ENCODE measurements around the gene KLK12. TPM values are rescaled to one million over a fixed set of nuclear protein-coding genes. Genes with fewer than 3 reads are reported as not detected.

KLK12 gene
- polyA plus RNA-seq, 1 donor from 2014 or later, result not detected

DNA sequence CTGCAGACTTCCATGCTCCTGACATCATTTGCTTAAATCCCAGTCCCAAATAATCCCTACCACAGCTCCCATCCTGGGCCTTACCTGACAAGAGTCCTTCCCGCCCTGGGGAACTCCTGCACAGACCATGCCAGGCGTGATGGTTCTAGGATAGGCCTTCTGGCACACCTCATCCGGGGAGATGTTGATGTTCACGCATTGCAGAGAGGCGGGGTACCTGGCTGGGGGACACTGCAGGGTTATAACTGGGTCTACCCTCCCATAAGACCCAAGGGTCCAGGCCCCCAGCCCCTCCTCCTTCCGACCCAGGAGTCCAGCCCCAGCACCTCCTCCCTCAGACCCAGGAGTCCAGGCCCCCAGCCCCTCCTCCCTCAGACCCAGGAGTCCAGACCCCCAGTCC is 43.9 kb upstream of the KLK12 start:
- Histone ChIP-seq H3K27ac (ENCODE audit: low read length) (no peak overlapping the region), H3K4me2 (ENCODE audit: low read length) (no peak overlapping the region), H3F3A (ENCODE audit: insufficient read depth, low read length, poor library complexity, severe bottlenecking) (no peaks in the 10 kb centered on the region), H3K9ac (ENCODE audit: low read length) (no peak overlapping the region), H2AFZ (ENCODE audit: low read depth, low read length) (no peak overlapping the region), H3K79me2 (replicated peaks; ENCODE audit: insufficient read depth, low read length) (no peaks in the 10 kb centered on the region), H3K27me3 (ENCODE audit: insufficient read depth, low read depth, low read length) (no peaks in the 10 kb centered on the region), H3K9me2 (ENCODE audit: insufficient read depth, low read length) (no peaks in the 10 kb centered on the region), H3K4me3 (ENCODE audit: low read length) (no peak overlapping the region), H3K9me3 (ENCODE audit: low read length) (peaks cover 7% of the 10 kb centered on the region), H3K36me3 (ENCODE audit: insufficient read depth, low read length) (no peaks in the 10 kb centered on the region), H4K20me1 (ENCODE audit: insufficient read depth) (no peaks in the 10 kb centered on the region)
- no peak for TF ChIP-seq TAF1 (IDR thresholded peaks at IDR 0.05; ENCODE audit: low read depth)
- TF ChIP-seq EP300 (conservative IDR thresholded peaks at IDR 0.05; ENCODE audit: poor library complexity, severe bottlenecking), result no peak
- no peak for TF ChIP-seq MXI1 (conservative IDR thresholded peaks at IDR 0.05; ENCODE audit: poor library complexity, severe bottlenecking)
- no peak for TF ChIP-seq CTCF (IDR thresholded peaks at IDR 0.05; ENCODE audit: poor library complexity, severe bottlenecking)
- TF ChIP-seq REST (IDR thresholded peaks at IDR 0.05; ENCODE audit: borderline replicate concordance), result no peak
- TF ChIP-seq RAD21 (conservative IDR thresholded peaks at IDR 0.05), result no peak
- no peak for TF ChIP-seq POLR2AphosphoS5 (IDR thresholded peaks at IDR 0.05)
- TF ChIP-seq SMC3 (conservative IDR thresholded peaks at IDR 0.05; ENCODE audit: poor library complexity), result no peak
- TF ChIP-seq EZH2 (IDR thresholded peaks at IDR 0.05; ENCODE audit: borderline replicate concordance, insufficient read depth, low read length, poor library complexity, severe bottlenecking), result no peak

DNA sequence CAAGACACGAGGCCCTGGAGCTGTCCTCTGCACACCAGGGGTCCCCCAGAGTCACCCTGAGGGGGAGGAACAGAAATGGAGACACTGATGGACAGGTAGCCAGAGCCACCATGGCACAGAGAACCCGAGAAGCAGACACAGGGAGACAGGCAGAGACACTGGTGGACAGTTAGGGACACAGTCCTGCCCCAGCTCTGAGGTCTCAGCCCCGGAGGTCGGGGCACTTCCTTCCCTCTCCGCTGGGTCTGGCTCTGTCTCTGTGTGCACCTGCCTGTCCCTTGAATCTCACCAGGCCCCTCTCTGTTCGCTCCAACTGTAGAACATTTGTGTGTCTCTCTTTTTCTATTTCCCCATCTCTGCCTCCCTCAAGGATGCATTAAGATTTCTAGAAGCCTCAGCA is 43.3 kb upstream of the KLK12 start:
- Histone ChIP-seq H4K20me1 (ENCODE audit: insufficient read depth) (no peaks in the 10 kb centered on the region), H3K9ac (ENCODE audit: low read length) (no peak overlapping the region), H3F3A (ENCODE audit: insufficient read depth, low read length, poor library complexity, severe bottlenecking) (no peaks in the 10 kb centered on the region), H3K79me2 (replicated peaks; ENCODE audit: insufficient read depth, low read length) (no peaks in the 10 kb centered on the region), H3K9me3 (ENCODE audit: low read length) (peaks cover 7% of the 10 kb centered on the region), H3K27ac (ENCODE audit: low read length) (no peak overlapping the region), H2AFZ (ENCODE audit: low read depth, low read length) (no peak overlapping the region), H3K9me2 (ENCODE audit: insufficient read depth, low read length) (no peaks in the 10 kb centered on the region), H3K4me2 (ENCODE audit: low read length) (no peak overlapping the region), H3K4me3 (ENCODE audit: low read length) (no peak overlapping the region), H3K27me3 (ENCODE audit: insufficient read depth, low read depth, low read length) (no peaks in the 10 kb centered on the region), H3K36me3 (ENCODE audit: insufficient read depth, low read length) (no peaks in the 10 kb centered on the region)
- TF ChIP-seq MXI1 (conservative IDR thresholded peaks at IDR 0.05; ENCODE audit: poor library complexity, severe bottlenecking), result no peak
- TF ChIP-seq CTCF (IDR thresholded peaks at IDR 0.05; ENCODE audit: poor library complexity, severe bottlenecking), result no peak
- TF ChIP-seq EP300 (conservative IDR thresholded peaks at IDR 0.05; ENCODE audit: poor library complexity, severe bottlenecking), result no peak
- no peak for TF ChIP-seq EZH2 (IDR thresholded peaks at IDR 0.05; ENCODE audit: borderline replicate concordance, insufficient read depth, low read length, poor library complexity, severe bottlenecking)
- no peak for TF ChIP-seq POLR2AphosphoS5 (IDR thresholded peaks at IDR 0.05)
- TF ChIP-seq SMC3 (conservative IDR thresholded peaks at IDR 0.05; ENCODE audit: poor library complexity), result no peak
- TF ChIP-seq REST (IDR thresholded peaks at IDR 0.05; ENCODE audit: borderline replicate concordance), result no peak
- no peak for TF ChIP-seq RAD21 (conservative IDR thresholded peaks at IDR 0.05)
- no peak for TF ChIP-seq TAF1 (IDR thresholded peaks at IDR 0.05; ENCODE audit: low read depth)

All from neural cell (in vitro differentiated cells).